IMR-90 (cell line): ENCODE results near the gene F3. TPM values are rescaled to one million over a fixed set of nuclear protein-coding genes. Genes with fewer than 3 reads are reported as not detected.

Source experiments
- ATAC-seq: fragments of 200-7000 bp; cut with Tn5 transposase; 2 replicates; pipeline ENCODE4 v1.9.1; 2020; ENCODE audit warnings: low read depth, mild to moderate bottlenecking, moderate library complexity
- BruUV-seq: library from RNA; stranded (reverse); fragments of 400-500 nt; replicated peaks from 2 replicates; lab custom pipeline; 2021; lab: Mats Ljungman, UMichigan
- CTCF ChIA-PET: fragments of 300-600 bp; formaldehyde crosslinking; extraction: SDS; loops from one replicate; lab custom pipeline; 2021; ENCODE audit warnings: antibody characterized with exemption; lab: Yijun Ruan, JAX
- POLR2A ChIA-PET: fragments of 300-600 bp; sonication (Branson Sonifier 250); formaldehyde crosslinking; loops from one replicate; lab custom pipeline; 2022; ENCODE audit warnings: antibody characterized with exemption; ENCODE audit not compliant: unreplicated experiment; lab: Charles Lee
- DNase-seq: peaks from one replicate; pipeline ENCODE4 v3.0.0; 2013
- H2AFZ ChIP-seq: replicated peaks from 2 replicates; pipeline ENCODE3; 2013; ENCODE audit warnings: low read length, mild to moderate bottlenecking; ENCODE audit not compliant: poor library complexity
- H2AK5ac ChIP-seq: 2 replicates; pipeline ENCODE4 v1.6.1; 2013; ENCODE audit warnings: low read depth, low read length, inconsistent platforms
- H2AK9ac ChIP-seq: replicated peaks from 2 replicates; pipeline ENCODE3; 2013; ENCODE audit warnings: mild to moderate bottlenecking, low read depth, low read length, moderate library complexity; ENCODE audit not compliant: poor library complexity
- H2BK120ac ChIP-seq: 2 replicates; pipeline ENCODE4 v1.6.1; 2013; ENCODE audit warnings: low read depth, low read length, inconsistent platforms
- H2BK15ac ChIP-seq: 3 replicates; pipeline ENCODE4 v1.6.1; 2013; ENCODE audit warnings: low read depth, low read length, inconsistent platforms
- H2BK20ac ChIP-seq: 2 replicates; pipeline ENCODE4 v1.6.1; 2013; ENCODE audit warnings: low read depth, mild to moderate bottlenecking, inconsistent platforms, low read length, moderate library complexity
- H2BK5ac ChIP-seq: 2 replicates; pipeline ENCODE4 v1.6.1; 2013; ENCODE audit warnings: mild to moderate bottlenecking, low read depth, low read length, inconsistent platforms; ENCODE audit not compliant: poor library complexity, severe bottlenecking
- H3K14ac ChIP-seq: replicated peaks from 2 replicates; pipeline ENCODE4 v1.6.1; 2013; ENCODE audit warnings: low read depth, low read length, inconsistent platforms
- H3K18ac ChIP-seq: 2 replicates; pipeline ENCODE4 v1.6.1; 2013; ENCODE audit warnings: low read depth, low read length, control low read depth
- H3K23ac ChIP-seq: 2 replicates; pipeline ENCODE4 v1.6.1; 2013; ENCODE audit warnings: low read depth, low read length, inconsistent platforms
- H3K27ac ChIP-seq: 2 replicates; pipeline ENCODE4 v1.5.1; 2013; ENCODE audit warnings: mild to moderate bottlenecking, control low read depth, low read length; ENCODE audit not compliant: insufficient read depth
- H3K27me3 ChIP-seq: 2 replicates; pipeline ENCODE4 v1.6.1; 2013; ENCODE audit warnings: low read length; ENCODE audit not compliant: control insufficient read depth, insufficient read depth
- H3K36me3 ChIP-seq: 2 replicates; pipeline ENCODE4 v1.6.1; 2013; ENCODE audit warnings: low read length, mixed read lengths; ENCODE audit not compliant: control insufficient read depth, insufficient read depth
- H3K4ac ChIP-seq: 2 replicates; pipeline ENCODE4 v1.6.1; 2013; ENCODE audit warnings: low read depth, low read length, inconsistent platforms
- H3K4me1 ChIP-seq: 2 replicates; pipeline ENCODE4 v1.6.1; 2013; ENCODE audit warnings: low read length, mixed read lengths; ENCODE audit not compliant: control insufficient read depth, insufficient read depth
- H3K4me2 ChIP-seq: 2 replicates; pipeline ENCODE4 v1.6.1; 2013; ENCODE audit warnings: low read depth, mild to moderate bottlenecking, control low read depth, low read length, moderate library complexity
- H3K4me3 ChIP-seq: 2 replicates; pipeline ENCODE4 v1.5.1; 2013; ENCODE audit warnings: low read depth, mild to moderate bottlenecking, control low read depth, low read length, moderate library complexity; ENCODE audit not compliant: insufficient read depth
- H3K56ac ChIP-seq: 2 replicates; pipeline ENCODE4 v1.6.1; 2013; ENCODE audit warnings: low read length, inconsistent platforms; ENCODE audit not compliant: insufficient read depth; ENCODE audit errors: extremely low read depth
- H3K79me1 ChIP-seq, 2 experiments: 2 replicates each; pipeline ENCODE4 v1.6.1; 2013; ENCODE audit warnings: low read length in 2 of 2, inconsistent platforms in 1 of 2, low read depth in 1 of 2
- H3K9ac ChIP-seq: 2 replicates; pipeline ENCODE4 v1.6.1; 2013; ENCODE audit warnings: low read depth, low read length, control low read depth
- H3K9me1 ChIP-seq: 2 replicates; pipeline ENCODE4 v1.6.1; 2013; ENCODE audit warnings: low read length, inconsistent platforms; ENCODE audit not compliant: insufficient read depth
- H3K9me3 ChIP-seq: 2 replicates; pipeline ENCODE4 v1.6.1; 2013; ENCODE audit warnings: low read length; ENCODE audit not compliant: control insufficient read depth, insufficient read depth
- H4K20me1 ChIP-seq: 2 replicates; pipeline ENCODE4 v1.6.1; 2013; ENCODE audit warnings: low read length, inconsistent platforms; ENCODE audit not compliant: insufficient read depth
- H4K5ac ChIP-seq: 2 replicates; pipeline ENCODE4 v1.6.1; 2013; ENCODE audit warnings: mild to moderate bottlenecking, low read depth, low read length, control low read depth
- H4K8ac ChIP-seq, 2 experiments: 2 replicates each; pipeline ENCODE4 v1.6.1; 2013; ENCODE audit warnings: low read depth in 2 of 2, low read length in 2 of 2, control low read depth in 1 of 2, inconsistent platforms in 1 of 2
- H4K91ac ChIP-seq: 2 replicates; pipeline ENCODE4 v1.6.1; 2013; ENCODE audit warnings: low read depth, low read length, inconsistent platforms; ENCODE audit not compliant: insufficient read depth
- BHLHE40 ChIP-seq: fragments of 150-350 bp; IDR thresholded peaks from 2 replicates; pipeline ENCODE4 v1.6.1; 2016; ENCODE audit warnings: mild to moderate bottlenecking, low read depth, low read length
- CEBPB ChIP-seq: IDR thresholded peaks from 2 replicates; pipeline ENCODE4 v1.6.1; 2012; ENCODE audit warnings: low read depth, low read length, improper control_type of control experiment
- CHD1 ChIP-seq: IDR thresholded peaks from 2 replicates; pipeline ENCODE4 v1.6.1; 2012; ENCODE audit warnings: low read depth, low read length, improper control_type of control experiment
- CTCF ChIP-seq: conservative IDR thresholded peaks from 2 replicates; pipeline ENCODE4 v1.5.1; 2012; ENCODE audit warnings: mild to moderate bottlenecking, low read depth, low read length, improper control_type of control experiment
- FOS ChIP-seq: fragments of 150-350 bp; IDR thresholded peaks from 2 replicates; pipeline ENCODE4 v1.6.1; 2016; ENCODE audit warnings: low read depth, low read length
- MAZ ChIP-seq: IDR thresholded peaks from 2 replicates; pipeline ENCODE4 v1.6.1; 2012; ENCODE audit warnings: low read depth, mild to moderate bottlenecking, low read length, improper control_type of control experiment, moderate library complexity, borderline replicate concordance
- POLR2A ChIP-seq: IDR thresholded peaks from 2 replicates; pipeline ENCODE4 v1.6.1; 2012; ENCODE audit warnings: mild to moderate bottlenecking, low read depth, low read length
- RAD21 ChIP-seq: IDR thresholded peaks from 2 replicates; pipeline ENCODE4 v1.6.1; 2012; ENCODE audit warnings: low read length, improper control_type of control experiment
- RCOR1 ChIP-seq: IDR thresholded peaks from 2 replicates; pipeline ENCODE4 v1.6.1; 2012; ENCODE audit warnings: mild to moderate bottlenecking, low read length, improper control_type of control experiment; ENCODE audit not compliant: insufficient replicate concordance
- USF2 ChIP-seq: fragments of 150-350 bp; IDR thresholded peaks from 2 replicates; pipeline ENCODE4 v1.6.1; 2017; ENCODE audit warnings: mild to moderate bottlenecking, antibody characterized with exemption, low read length, low read depth
- WGBS, 2 experiments: methylation state at CpG; one replicate each; pipeline versions ENCODE4 v1.1.5 to v1.1.7; 2013; ENCODE audit warnings: missing lambda C conversion rate in 2 of 2; ENCODE audit not compliant: insufficient read length in 1 of 2; ENCODE audit errors: extremely low coverage in 2 of 2; 5-methylcytosine and 5-hydroxymethylcytosine counted together
- dilution Hi-C: fragments of 300-500 bp; cut with HindIII; formaldehyde crosslinking; loops from one replicate; pipeline ENCODE4 v1.14.3; 2018; ENCODE audit warnings: low sequenced_read_pairs; ENCODE audit not compliant: unreplicated experiment
- in situ Hi-C: fragments of 300-500 bp; cut with MboI; formaldehyde crosslinking; loops from 3 replicates; pipeline ENCODE4 v1.14.3; 2019; ENCODE audit warnings: low sequenced_read_pairs, inconsistent platforms, mixed read lengths
- intact Hi-C: fragments of 100-400 bp; cut with micrococcal nuclease; formaldehyde crosslinking; loops from 2 replicates; pipeline ENCODE4 v1.10.0; 2022
- polyA plus RNA-seq, 3 experiments: library from polyadenylated mRNA; depleted of rRNA; stranded (reverse); fragments of >200 nt; gene quantifications; 2 replicates each; pipeline ENCODE4 v1.2.3, GENCODE V29; 2012; ENCODE audit warnings: low replicate concordance in 1 of 3
- total RNA-seq: library from RNA; depleted of rRNA; stranded (reverse); fragments of >200 nt; gene quantifications from 2 replicates; pipeline ENCODE4 v1.2.3, GENCODE V29; 2012

The F3 gene
- total and polyA plus RNA-seq, 2 of the 4 experiments (the other 2 are of a cell fraction): 75.6 to 126 TPM

DNA sequence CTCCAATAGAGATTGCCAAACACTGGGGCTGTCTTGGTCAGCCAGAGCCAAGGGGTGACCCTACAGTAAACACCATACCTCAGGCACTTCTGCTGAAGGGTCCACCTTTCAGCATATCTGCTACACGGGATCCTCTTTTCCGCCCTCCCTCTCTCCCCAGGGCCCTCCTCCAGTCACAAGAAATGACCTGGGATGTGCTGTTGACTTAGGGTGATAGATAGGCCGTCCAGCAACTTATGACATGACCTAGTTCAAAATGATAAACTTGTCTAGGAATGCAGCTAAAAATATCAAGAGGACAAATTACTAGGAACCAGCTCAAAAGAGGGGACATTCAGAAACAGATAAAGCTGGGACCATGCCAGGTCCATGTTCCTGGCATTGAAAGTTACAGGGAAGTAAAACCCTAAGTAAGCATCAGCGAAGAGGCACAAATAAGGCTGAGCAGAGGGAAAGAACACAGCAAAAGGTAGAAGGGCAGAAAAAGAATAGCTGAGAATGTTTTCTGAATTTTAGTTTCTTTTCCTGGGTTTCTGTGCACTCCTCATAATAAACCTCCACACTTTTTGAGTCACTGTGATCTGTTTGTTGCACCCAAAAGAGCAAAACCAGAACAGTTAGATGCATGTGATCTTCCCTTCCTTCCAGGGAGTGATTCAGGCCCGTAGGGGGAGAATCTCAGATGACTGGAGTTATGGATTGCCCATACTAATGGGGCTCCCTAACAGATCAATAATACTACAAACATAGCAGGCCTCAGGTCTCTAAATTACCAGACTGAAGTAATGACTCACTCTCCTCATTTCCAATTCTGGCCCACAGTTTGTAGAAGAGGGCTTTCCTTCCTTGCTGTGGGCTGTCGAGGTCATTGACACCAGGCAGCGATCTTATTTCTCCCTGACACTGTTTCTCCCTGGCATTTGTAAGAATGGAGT lies 48.9 kb upstream of the F3 start (continued):
- no peak for TF ChIP-seq MAZ
- TF ChIP-seq RAD21: no peak

GRCh38 chr1:94589728-94590127 lies 48.2 kb upstream of the F3 start:
- Histone ChIP-seq H3K9me3 (no peaks in the 10 kb centered on the region), H3K18ac (no peak overlapping the region), H2BK15ac (peak overlapping the region; percentile 34; the same call in 1 of the 3 replicates), H2BK20ac (peak overlapping the region; percentile 78; the same call in 1 of the 2 replicates), H4K20me1 (no peaks in the 10 kb centered on the region), H2AK9ac (no peak overlapping the region), H4K8ac (no peak overlapping the region), H4K5ac (peak overlapping the region; percentile 59), H2AFZ (no peak overlapping the region), H3K4me1 (peaks cover 8% of the 10 kb centered on the region), H3K4ac (peak overlapping the region; percentile 53), H2BK120ac (peak overlapping the region; percentile 82), H3K23ac (no peak overlapping the region), H3K9ac (no peak overlapping the region), H3K79me1 (no peaks in the 10 kb centered on the region), H3K36me3 (no peaks in the 10 kb centered on the region), H3K4me3 (no peak overlapping the region), H4K91ac (no peak overlapping the region), H3K4me2 (no peak overlapping the region), H3K14ac (peak overlapping the region; percentile 19; the same call in 1 of the 2 replicates), H2AK5ac (peak overlapping the region; percentile 78; the same call in 1 of the 2 replicates), H3K56ac (no peak overlapping the region), H3K27me3 (no peaks in the 10 kb centered on the region), H2BK5ac (no peak overlapping the region), H3K9me1 (peaks cover 9% of the 10 kb centered on the region), H3K27ac (no peak overlapping the region)
- no CpG with 5 or more reads among the region's 4 CpGs for WGBS, 2 experiments
- ChIA-PET POLR2A (interaction anchor here (1.2 kb wide), 1 partner anchor 48 kb away, joined by 3 read pairs; the partner anchor contains the start of gene F3), CTCF (no interaction called here)
- ATAC-seq (no peak), DNase-seq (no peak)
- intact Hi-C loops (no loop called here), dilution Hi-C loops (no loop called here), in situ Hi-C loops (no loop called here)
- BruUV-seq: no TSS peak
- no peak for TF ChIP-seq BHLHE40
- no peak for TF ChIP-seq POLR2A
- TF ChIP-seq FOS: no peak
- no peak for TF ChIP-seq USF2
- TF ChIP-seq CTCF: no peak
- no peak for TF ChIP-seq CHD1
- no peak for TF ChIP-seq RAD21
- no peak for TF ChIP-seq CEBPB
- no peak for TF ChIP-seq RCOR1
